WTC11 (cell line): ENCODE data around the gene WDR27.

Experiments used
- ATF3 ChIP-seq: sonication (generic); formaldehyde crosslinking; conservative IDR thresholded peaks from 2 replicates; pipeline ENCODE4 v1.8.1; 2022; ENCODE audit warnings: mild to moderate bottlenecking, missing genetic modification reagents
- CTCF ChIP-seq: fragments of 200-600 bp; IDR thresholded peaks from 2 replicates; pipeline ENCODE4 v1.8.0; 2022; ENCODE audit warnings: antibody characterized with exemption
- E2F1 ChIP-seq: sonication (generic); formaldehyde crosslinking; IDR thresholded peaks from 2 replicates; pipeline ENCODE4 v1.8.0; 2022; ENCODE audit warnings: mild to moderate bottlenecking, missing genetic modification reagents
- FOXP4 ChIP-seq: sonication (generic); formaldehyde crosslinking; IDR thresholded peaks from 2 replicates; pipeline ENCODE4 v1.8.0; 2022; ENCODE audit warnings: mild to moderate bottlenecking, missing genetic modification reagents
- JUN ChIP-seq: sonication (generic); formaldehyde crosslinking; IDR thresholded peaks from 2 replicates; pipeline ENCODE4 v1.8.0; 2023; ENCODE audit warnings: mild to moderate bottlenecking, missing genetic modification reagents
- NR2C2 ChIP-seq: sonication (generic); formaldehyde crosslinking; IDR thresholded peaks from 2 replicates; pipeline ENCODE4 v1.8.0; 2022; ENCODE audit warnings: mild to moderate bottlenecking, missing genetic modification reagents
- TCF7 ChIP-seq: sonication (generic); formaldehyde crosslinking; IDR thresholded peaks from 2 replicates; pipeline ENCODE4 v1.8.0; 2022; ENCODE audit warnings: mild to moderate bottlenecking, low read depth, missing genetic modification reagents, moderate library complexity
- TEAD1 ChIP-seq: sonication (generic); formaldehyde crosslinking; IDR thresholded peaks from 2 replicates; pipeline ENCODE4 v1.8.0; 2022; ENCODE audit warnings: mild to moderate bottlenecking, missing genetic modification reagents
- TP53 ChIP-seq: sonication (generic); formaldehyde crosslinking; IDR thresholded peaks from 2 replicates; pipeline ENCODE4 v1.8.1; 2023; ENCODE audit warnings: mild to moderate bottlenecking, missing genetic modification reagents
- ZBTB21 ChIP-seq: sonication (generic); formaldehyde crosslinking; IDR thresholded peaks from 2 replicates; pipeline ENCODE4 v1.8.1; 2023; ENCODE audit warnings: mild to moderate bottlenecking, missing genetic modification reagents, borderline replicate concordance
- ZNF121 ChIP-seq: sonication (generic); formaldehyde crosslinking; IDR thresholded peaks from 2 replicates; pipeline ENCODE4 v1.8.0; 2023; ENCODE audit warnings: missing genetic modification reagents

- TF ChIP-seq CTCF (no peak), ZBTB21 (CRISPR knock-in tag) (no peak), TEAD1 (no peak), TP53 (no peak), ATF3 (CRISPR knock-in tag) (no peak), JUN (CRISPR knock-in tag) (no peak), ZNF121 (CRISPR knock-in tag) (no peak), TCF7 (CRISPR knock-in tag) (no peak), E2F1 (CRISPR knock-in tag) (no peak), FOXP4 (CRISPR knock-in tag) (no peak), NR2C2 (CRISPR knock-in tag) (no peak)
Measured at GRCh38 chr6:169573883-169574282, 127.9 kb downstream of the WDR27 start.
